Measurements from ENCODE around the gene APC. TPM values are rescaled to one million over a fixed set of nuclear protein-coding genes. Genes with fewer than 3 reads are reported as not detected.
A peak's percentile ranks its signal among the peaks of the same experiment; 100 is the strongest.

APC gene
- total RNA-seq, 1 experiment from 2014 or later: 40.0 TPM

- TF ChIP-seq, protein P1, sequence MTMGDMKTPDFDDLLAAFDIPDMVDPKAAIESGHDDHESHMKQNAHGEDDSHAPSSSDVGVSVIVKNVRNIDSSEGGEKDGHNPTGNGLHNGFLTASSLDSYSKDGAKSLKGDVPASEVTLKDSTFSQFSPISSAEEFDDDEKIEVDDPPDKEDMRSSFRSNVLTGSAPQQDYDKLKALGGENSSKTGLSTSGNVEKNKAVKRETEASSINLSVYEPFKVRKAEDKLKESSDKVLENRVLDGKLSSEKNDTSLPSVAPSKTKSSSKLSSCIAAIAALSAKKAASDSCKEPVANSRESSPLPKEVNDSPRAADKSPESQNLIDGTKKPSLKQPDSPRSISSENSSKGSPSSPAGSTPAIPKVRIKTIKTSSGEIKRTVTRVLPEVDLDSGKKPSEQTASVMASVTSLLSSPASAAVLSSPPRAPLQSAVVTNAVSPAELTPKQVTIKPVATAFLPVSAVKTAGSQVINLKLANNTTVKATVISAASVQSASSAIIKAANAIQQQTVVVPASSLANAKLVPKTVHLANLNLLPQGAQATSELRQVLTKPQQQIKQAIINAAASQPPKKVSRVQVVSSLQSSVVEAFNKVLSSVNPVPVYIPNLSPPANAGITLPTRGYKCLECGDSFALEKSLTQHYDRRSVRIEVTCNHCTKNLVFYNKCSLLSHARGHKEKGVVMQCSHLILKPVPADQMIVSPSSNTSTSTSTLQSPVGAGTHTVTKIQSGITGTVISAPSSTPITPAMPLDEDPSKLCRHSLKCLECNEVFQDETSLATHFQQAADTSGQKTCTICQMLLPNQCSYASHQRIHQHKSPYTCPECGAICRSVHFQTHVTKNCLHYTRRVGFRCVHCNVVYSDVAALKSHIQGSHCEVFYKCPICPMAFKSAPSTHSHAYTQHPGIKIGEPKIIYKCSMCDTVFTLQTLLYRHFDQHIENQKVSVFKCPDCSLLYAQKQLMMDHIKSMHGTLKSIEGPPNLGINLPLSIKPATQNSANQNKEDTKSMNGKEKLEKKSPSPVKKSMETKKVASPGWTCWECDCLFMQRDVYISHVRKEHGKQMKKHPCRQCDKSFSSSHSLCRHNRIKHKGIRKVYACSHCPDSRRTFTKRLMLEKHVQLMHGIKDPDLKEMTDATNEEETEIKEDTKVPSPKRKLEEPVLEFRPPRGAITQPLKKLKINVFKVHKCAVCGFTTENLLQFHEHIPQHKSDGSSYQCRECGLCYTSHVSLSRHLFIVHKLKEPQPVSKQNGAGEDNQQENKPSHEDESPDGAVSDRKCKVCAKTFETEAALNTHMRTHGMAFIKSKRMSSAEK (CRISPR knock-in tag; IDR thresholded peaks at IDR 0.05; ENCODE audit: borderline replicate concordance): no peak
- TF ChIP-seq IRF2 (CRISPR knock-in tag; IDR thresholded peaks at IDR 0.05; ENCODE audit: borderline replicate concordance, low read depth): no peak
- TF ChIP-seq, protein P2, sequence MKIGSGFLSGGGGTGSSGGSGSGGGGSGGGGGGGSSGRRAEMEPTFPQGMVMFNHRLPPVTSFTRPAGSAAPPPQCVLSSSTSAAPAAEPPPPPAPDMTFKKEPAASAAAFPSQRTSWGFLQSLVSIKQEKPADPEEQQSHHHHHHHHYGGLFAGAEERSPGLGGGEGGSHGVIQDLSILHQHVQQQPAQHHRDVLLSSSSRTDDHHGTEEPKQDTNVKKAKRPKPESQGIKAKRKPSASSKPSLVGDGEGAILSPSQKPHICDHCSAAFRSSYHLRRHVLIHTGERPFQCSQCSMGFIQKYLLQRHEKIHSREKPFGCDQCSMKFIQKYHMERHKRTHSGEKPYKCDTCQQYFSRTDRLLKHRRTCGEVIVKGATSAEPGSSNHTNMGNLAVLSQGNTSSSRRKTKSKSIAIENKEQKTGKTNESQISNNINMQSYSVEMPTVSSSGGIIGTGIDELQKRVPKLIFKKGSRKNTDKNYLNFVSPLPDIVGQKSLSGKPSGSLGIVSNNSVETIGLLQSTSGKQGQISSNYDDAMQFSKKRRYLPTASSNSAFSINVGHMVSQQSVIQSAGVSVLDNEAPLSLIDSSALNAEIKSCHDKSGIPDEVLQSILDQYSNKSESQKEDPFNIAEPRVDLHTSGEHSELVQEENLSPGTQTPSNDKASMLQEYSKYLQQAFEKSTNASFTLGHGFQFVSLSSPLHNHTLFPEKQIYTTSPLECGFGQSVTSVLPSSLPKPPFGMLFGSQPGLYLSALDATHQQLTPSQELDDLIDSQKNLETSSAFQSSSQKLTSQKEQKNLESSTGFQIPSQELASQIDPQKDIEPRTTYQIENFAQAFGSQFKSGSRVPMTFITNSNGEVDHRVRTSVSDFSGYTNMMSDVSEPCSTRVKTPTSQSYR (CRISPR knock-in tag; IDR thresholded peaks at IDR 0.05): peak; percentile 38; the same call in 1 of the 2 replicates
- TF ChIP-seq TP53 (CRISPR knock-in tag; IDR thresholded peaks at IDR 0.05): no peak
- TF ChIP-seq ZNF396 (CRISPR knock-in tag; IDR thresholded peaks at IDR 0.05; ENCODE audit: borderline replicate concordance): no peak
- TF ChIP-seq GRHL2 (CRISPR knock-in tag; IDR thresholded peaks at IDR 0.05; ENCODE audit: insufficient replicate concordance, severe bottlenecking): no peak
- no peak for TF ChIP-seq ZNF423 (CRISPR knock-in tag; IDR thresholded peaks at IDR 0.05)
- TF ChIP-seq FOXK1 (CRISPR knock-in tag; IDR thresholded peaks at IDR 0.05): peak; percentile 87
- 0 out of 2 replicates have a peak, but pooled peaks have one; percentile 73 for TF ChIP-seq ESRRA (CRISPR knock-in tag; IDR thresholded peaks at IDR 0.05; ENCODE audit: borderline replicate concordance)
- TF ChIP-seq FOXJ3 (CRISPR knock-in tag; IDR thresholded peaks at IDR 0.05; ENCODE audit: borderline replicate concordance): no peak
- TF ChIP-seq SP1 (CRISPR knock-in tag; conservative IDR thresholded peaks at IDR 0.05): peak; percentile 66; the same call in 1 of the 2 replicates
- no peak for TF ChIP-seq ATF2 (CRISPR knock-in tag; IDR thresholded peaks at IDR 0.05; ENCODE audit: borderline replicate concordance, low read depth)
- 0 out of 2 replicates have a peak, but pooled peaks have one; percentile 37 for TF ChIP-seq ZBTB43 (CRISPR knock-in tag; IDR thresholded peaks at IDR 0.05)
- no peak for TF ChIP-seq ZNF671 (CRISPR knock-in tag; IDR thresholded peaks at IDR 0.05)
- TF ChIP-seq ERG (CRISPR knock-in tag; IDR thresholded peaks at IDR 0.05): no peak
- TF ChIP-seq, protein P3, sequence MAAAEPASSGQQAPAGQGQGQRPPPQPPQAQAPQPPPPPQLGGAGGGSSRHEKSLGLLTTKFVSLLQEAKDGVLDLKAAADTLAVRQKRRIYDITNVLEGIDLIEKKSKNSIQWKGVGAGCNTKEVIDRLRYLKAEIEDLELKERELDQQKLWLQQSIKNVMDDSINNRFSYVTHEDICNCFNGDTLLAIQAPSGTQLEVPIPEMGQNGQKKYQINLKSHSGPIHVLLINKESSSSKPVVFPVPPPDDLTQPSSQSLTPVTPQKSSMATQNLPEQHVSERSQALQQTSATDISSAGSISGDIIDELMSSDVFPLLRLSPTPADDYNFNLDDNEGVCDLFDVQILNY (CRISPR knock-in tag; IDR thresholded peaks at IDR 0.05): no peak
- TF ChIP-seq, protein P4, sequence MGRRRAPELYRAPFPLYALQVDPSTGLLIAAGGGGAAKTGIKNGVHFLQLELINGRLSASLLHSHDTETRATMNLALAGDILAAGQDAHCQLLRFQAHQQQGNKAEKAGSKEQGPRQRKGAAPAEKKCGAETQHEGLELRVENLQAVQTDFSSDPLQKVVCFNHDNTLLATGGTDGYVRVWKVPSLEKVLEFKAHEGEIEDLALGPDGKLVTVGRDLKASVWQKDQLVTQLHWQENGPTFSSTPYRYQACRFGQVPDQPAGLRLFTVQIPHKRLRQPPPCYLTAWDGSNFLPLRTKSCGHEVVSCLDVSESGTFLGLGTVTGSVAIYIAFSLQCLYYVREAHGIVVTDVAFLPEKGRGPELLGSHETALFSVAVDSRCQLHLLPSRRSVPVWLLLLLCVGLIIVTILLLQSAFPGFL (CRISPR knock-in tag; IDR thresholded peaks at IDR 0.05; ENCODE audit: borderline replicate concordance): no peak
- TF ChIP-seq, protein P5, sequence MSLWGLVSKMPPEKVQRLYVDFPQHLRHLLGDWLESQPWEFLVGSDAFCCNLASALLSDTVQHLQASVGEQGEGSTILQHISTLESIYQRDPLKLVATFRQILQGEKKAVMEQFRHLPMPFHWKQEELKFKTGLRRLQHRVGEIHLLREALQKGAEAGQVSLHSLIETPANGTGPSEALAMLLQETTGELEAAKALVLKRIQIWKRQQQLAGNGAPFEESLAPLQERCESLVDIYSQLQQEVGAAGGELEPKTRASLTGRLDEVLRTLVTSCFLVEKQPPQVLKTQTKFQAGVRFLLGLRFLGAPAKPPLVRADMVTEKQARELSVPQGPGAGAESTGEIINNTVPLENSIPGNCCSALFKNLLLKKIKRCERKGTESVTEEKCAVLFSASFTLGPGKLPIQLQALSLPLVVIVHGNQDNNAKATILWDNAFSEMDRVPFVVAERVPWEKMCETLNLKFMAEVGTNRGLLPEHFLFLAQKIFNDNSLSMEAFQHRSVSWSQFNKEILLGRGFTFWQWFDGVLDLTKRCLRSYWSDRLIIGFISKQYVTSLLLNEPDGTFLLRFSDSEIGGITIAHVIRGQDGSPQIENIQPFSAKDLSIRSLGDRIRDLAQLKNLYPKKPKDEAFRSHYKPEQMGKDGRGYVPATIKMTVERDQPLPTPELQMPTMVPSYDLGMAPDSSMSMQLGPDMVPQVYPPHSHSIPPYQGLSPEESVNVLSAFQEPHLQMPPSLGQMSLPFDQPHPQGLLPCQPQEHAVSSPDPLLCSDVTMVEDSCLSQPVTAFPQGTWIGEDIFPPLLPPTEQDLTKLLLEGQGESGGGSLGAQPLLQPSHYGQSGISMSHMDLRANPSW (CRISPR knock-in tag; conservative IDR thresholded peaks at IDR 0.05; ENCODE audit: low read depth): no peak
- peak; percentile 81 for TF ChIP-seq NFYB (CRISPR knock-in tag; conservative IDR thresholded peaks at IDR 0.05; ENCODE audit: low read depth)
- TF ChIP-seq ZNF263 (CRISPR knock-in tag; IDR thresholded peaks at IDR 0.05; ENCODE audit: low read depth): no peak
- TF ChIP-seq ZNF232 (CRISPR knock-in tag; IDR thresholded peaks at IDR 0.05): no peak
- no peak for TF ChIP-seq NR3C1 (CRISPR knock-in tag; conservative IDR thresholded peaks at IDR 0.05; ENCODE audit: low read depth)
These were observed at the start of gene APC (continued) for GRCh38 chr5:112737463-112738190.

All from WTC11 (cell line).